HG02973 (cell line): ENCODE data around the gene PRODH.
"Not testable (repeated sequence)": the region's sequence is repeated elsewhere in the genome, so short reads cannot be mapped to it uniquely, and the experiment has no call there.

Experiments used
- ATAC-seq: cut with Tn5 transposase; IDR thresholded peaks from one replicate; pipeline ENCODE4 v1.9.1; 2021; ENCODE audit warnings: moderate library complexity; ENCODE audit not compliant: unreplicated experiment

The PRODH gene

GRCh38 chr22:18954990-18955571 lies 19.0 kb upstream of the PRODH start:
- ATAC-seq = no peak

- not testable (repeated sequence) for ATAC-seq
Observed at GRCh38 chr22:18954303-18954989, 18.4 kb upstream of the PRODH start.

GRCh38 chr22:18953128-18953527 lies 17.0 kb upstream of the PRODH start:
- ATAC-seq = not testable (repeated sequence)

GRCh38 chr22:18952022-18952421 lies 15.9 kb upstream of the PRODH start:
- no peak for ATAC-seq

GRCh38 chr22:18950141-18950540 lies 14.0 kb upstream of the PRODH start:
- ATAC-seq = no peak

GRCh38 chr22:18947905-18948304 lies 11.8 kb upstream of the PRODH start:
- ATAC-seq = no peak

GRCh38 chr22:18947105-18947504 lies 11.0 kb upstream of the PRODH start:
- ATAC-seq = not testable (repeated sequence)

- ATAC-seq = not testable (repeated sequence)
Observed at GRCh38 chr22:18938691-18939090, 2.6 kb upstream of the PRODH start.

- ATAC-seq = not testable (repeated sequence)
Observed at GRCh38 chr22:18934688-18935087, 1.4 kb downstream of the PRODH start.

- no peak for ATAC-seq
Observed at GRCh38 chr22:18933914-18934313, 2.2 kb downstream of the PRODH start.

- no peak for ATAC-seq
Observed at GRCh38 chr22:18931905-18932652, 4.0 kb downstream of the PRODH start.

GRCh38 chr22:18929459-18929858 lies 6.6 kb downstream of the PRODH start:
- ATAC-seq = no peak

GRCh38 chr22:18927573-18927972 lies 8.5 kb downstream of the PRODH start:
- no peak for ATAC-seq

GRCh38 chr22:18927020-18927419 lies 9.1 kb downstream of the PRODH start:
- no peak for ATAC-seq

GRCh38 chr22:18925368-18926064 lies 10.6 kb downstream of the PRODH start:
- ATAC-seq = no peak

GRCh38 chr22:18920257-18920902 lies 15.7 kb downstream of the PRODH start:
- ATAC-seq = not testable (repeated sequence)

GRCh38 chr22:18917818-18918217 lies 18.3 kb downstream of the PRODH start:
- ATAC-seq = not testable (repeated sequence)

GRCh38 chr22:18915550-18915949 lies 20.5 kb downstream of the PRODH start:
- not testable (repeated sequence) for ATAC-seq

GRCh38 chr22:18914558-18914957 lies 21.5 kb downstream of the PRODH start:
- ATAC-seq = not testable (repeated sequence)

- ATAC-seq = not testable (repeated sequence)
Observed at GRCh38 chr22:18912264-18912946, 23.7 kb downstream of the PRODH start.
